ENCODE results near the gene HOXB1.

HOXB1 gene

GRCh38 chr17:48565022-48565554 lies 34.3 kb upstream of the HOXB1 start:
- no peak overlapping the region for H3K4me3 ChIP-seq (ENCODE audit: severe bottlenecking)
- ATAC-seq (ENCODE audit: low read depth) = no peak
- no peaks in the 10 kb centered on the region for H3K4me1 ChIP-seq (ENCODE audit: insufficient read depth, poor library complexity, severe bottlenecking)
- H3K27me3 ChIP-seq (ENCODE audit: insufficient read depth, poor library complexity, severe bottlenecking) = no peaks in the 10 kb centered on the region
- H3K9me3 ChIP-seq (ENCODE audit: severe bottlenecking) = no peaks in the 10 kb centered on the region
- peaks cover 3% of the 10 kb centered on the region; the same call in 1 of the 2 replicates for H3K36me3 ChIP-seq (ENCODE audit: low read depth)
- H3K27ac ChIP-seq (ENCODE audit: poor library complexity, severe bottlenecking) = no peak overlapping the region
- no peak for TF ChIP-seq CTCF (IDR thresholded peaks at IDR 0.05; ENCODE audit: poor library complexity, severe bottlenecking)
- DNase-seq (ENCODE audit: low spot score) = no peak

DNA sequence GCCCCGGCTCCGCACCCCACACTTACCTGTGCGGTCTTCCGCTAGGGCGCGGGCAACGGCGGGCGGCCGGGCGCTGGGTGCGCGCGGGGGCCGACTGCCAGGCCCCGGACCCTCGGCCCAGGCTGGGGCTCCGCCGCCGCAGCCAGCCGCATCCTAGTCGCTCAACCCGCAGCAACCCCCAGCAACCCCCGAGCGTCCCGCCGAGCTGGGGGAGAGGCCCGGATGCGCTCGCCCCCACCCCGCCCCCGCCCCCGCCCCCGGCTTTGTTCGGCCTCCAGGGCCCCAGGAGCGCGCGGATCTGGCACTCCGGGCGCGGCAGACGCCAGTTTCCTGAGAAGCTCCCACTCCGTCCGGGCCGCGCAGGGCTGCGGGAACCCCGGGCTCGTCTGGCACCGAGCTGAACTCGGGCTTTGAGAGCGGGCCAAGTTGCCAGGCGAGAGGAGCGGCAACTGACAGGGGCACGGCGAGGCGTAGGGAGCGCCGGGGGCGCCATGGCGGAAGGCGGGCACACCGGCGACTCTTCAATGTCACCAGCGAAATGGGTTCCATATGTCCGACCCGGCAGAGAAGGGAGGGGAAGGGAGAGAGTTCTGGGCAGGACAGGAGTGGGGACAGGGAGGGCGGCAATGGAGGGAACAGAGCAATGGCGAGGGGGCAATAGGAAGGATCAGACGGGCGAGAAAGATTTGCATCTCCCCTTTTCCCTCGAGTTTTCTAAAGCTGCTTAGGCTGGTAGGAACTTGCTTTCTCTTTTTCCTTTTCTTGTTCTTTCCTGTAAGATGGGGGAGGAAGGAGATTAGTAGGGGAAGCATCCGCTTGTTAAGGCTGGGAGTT lies 33.6 kb upstream of the HOXB1 start:
- no peaks in the 10 kb centered on the region for H3K27me3 ChIP-seq (ENCODE audit: insufficient read depth, poor library complexity, severe bottlenecking)

GRCh38 chr17:48563867-48564187 lies 33.0 kb upstream of the HOXB1 start:
- H3K27ac ChIP-seq (ENCODE audit: poor library complexity, severe bottlenecking) = no peak overlapping the region
- no peak for DNase-seq (ENCODE audit: low spot score)
- peaks cover 3% of the 10 kb centered on the region; the same call in 1 of the 2 replicates for H3K36me3 ChIP-seq (ENCODE audit: low read depth)
- no peaks in the 10 kb centered on the region for H3K9me3 ChIP-seq (ENCODE audit: severe bottlenecking)
- H3K4me3 ChIP-seq (ENCODE audit: severe bottlenecking) = no peak overlapping the region
- no peak for TF ChIP-seq CTCF (IDR thresholded peaks at IDR 0.05; ENCODE audit: poor library complexity, severe bottlenecking)
- H3K27me3 ChIP-seq (ENCODE audit: insufficient read depth, poor library complexity, severe bottlenecking) = no peaks in the 10 kb centered on the region
- no peak for ATAC-seq (ENCODE audit: low read depth)
- no peaks in the 10 kb centered on the region for H3K4me1 ChIP-seq (ENCODE audit: insufficient read depth, poor library complexity, severe bottlenecking)

More for the DNA sequence above, 33.6 kb upstream of the HOXB1 start:
- Histone ChIP-seq H3K4me3 (ENCODE audit: severe bottlenecking) (no peak overlapping the region), H3K36me3 (ENCODE audit: low read depth) (peaks cover 3% of the 10 kb centered on the region; the same call in 1 of the 2 replicates), H3K4me1 (ENCODE audit: insufficient read depth, poor library complexity, severe bottlenecking) (no peaks in the 10 kb centered on the region), H3K27ac (ENCODE audit: poor library complexity, severe bottlenecking) (no peak overlapping the region), H3K9me3 (ENCODE audit: severe bottlenecking) (no peaks in the 10 kb centered on the region)
- no peak for TF ChIP-seq CTCF (IDR thresholded peaks at IDR 0.05; ENCODE audit: poor library complexity, severe bottlenecking)
- ATAC-seq (ENCODE audit: low read depth) (no peak), DNase-seq (ENCODE audit: low spot score) (no peak)

DNA sequence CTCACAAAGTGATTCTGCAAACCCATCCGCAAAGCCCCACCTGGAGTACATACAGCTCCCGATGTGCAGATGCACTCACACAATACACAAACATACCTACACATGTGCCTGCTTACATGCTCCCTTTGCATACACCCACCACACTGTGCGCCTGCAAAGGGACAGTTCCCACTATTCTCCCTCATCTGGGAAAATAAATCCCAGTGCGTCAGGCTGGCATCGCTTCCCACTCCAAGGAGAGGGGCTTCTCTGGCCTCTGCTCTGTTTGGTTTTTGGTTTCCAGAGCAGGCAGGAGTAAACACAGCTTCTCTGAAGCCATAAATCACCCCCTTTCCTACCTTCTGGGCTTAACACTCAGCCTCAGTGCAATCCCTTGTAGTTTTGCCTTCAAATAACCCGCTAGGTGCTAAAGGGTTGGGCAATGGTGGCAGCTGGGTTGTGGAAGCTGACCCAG lies 32.6 kb upstream of the HOXB1 start:
- no peak for DNase-seq (ENCODE audit: low spot score)
- Histone ChIP-seq H3K27me3 (ENCODE audit: insufficient read depth, poor library complexity, severe bottlenecking) (no peaks in the 10 kb centered on the region), H3K4me1 (ENCODE audit: insufficient read depth, poor library complexity, severe bottlenecking) (no peaks in the 10 kb centered on the region), H3K4me3 (ENCODE audit: severe bottlenecking) (no peak overlapping the region), H3K36me3 (ENCODE audit: low read depth) (peaks cover 3% of the 10 kb centered on the region; the same call in 1 of the 2 replicates), H3K9me3 (ENCODE audit: severe bottlenecking) (no peaks in the 10 kb centered on the region), H3K27ac (ENCODE audit: poor library complexity, severe bottlenecking) (no peak overlapping the region)
- ATAC-seq (ENCODE audit: low read depth) = no peak
- no peak for TF ChIP-seq CTCF (IDR thresholded peaks at IDR 0.05; ENCODE audit: poor library complexity, severe bottlenecking)

GRCh38 chr17:48562934-48563333 lies 32.1 kb upstream of the HOXB1 start:
- no peak overlapping the region for H3K4me3 ChIP-seq (ENCODE audit: severe bottlenecking)
- H3K4me1 ChIP-seq (ENCODE audit: insufficient read depth, poor library complexity, severe bottlenecking) = no peaks in the 10 kb centered on the region

More at GRCh38 chr17:48562934-48563333, 32.1 kb upstream of the HOXB1 start:
- DNase-seq (ENCODE audit: low spot score) (no peak), ATAC-seq (ENCODE audit: low read depth) (no peak)
- H3K9me3 ChIP-seq (ENCODE audit: severe bottlenecking) = no peaks in the 10 kb centered on the region
- H3K36me3 ChIP-seq (ENCODE audit: low read depth) = peaks cover 3% of the 10 kb centered on the region; the same call in 1 of the 2 replicates
- H3K27ac ChIP-seq (ENCODE audit: poor library complexity, severe bottlenecking) = no peak overlapping the region
- TF ChIP-seq CTCF (IDR thresholded peaks at IDR 0.05; ENCODE audit: poor library complexity, severe bottlenecking) = no peak
- no peaks in the 10 kb centered on the region for H3K27me3 ChIP-seq (ENCODE audit: insufficient read depth, poor library complexity, severe bottlenecking)
